Nephron progenitor cell (in vitro differentiated cells): ENCODE results near the gene CHTOP.

Experiments
- DNase-seq: peaks from one replicate; pipeline ENCODE4 v3.0.0; 2021
- H3K27ac Mint-ChIP-seq: 2 replicates; pipeline ENCODE4 v1.8.0; 2021; ENCODE audit warnings: mild to moderate bottlenecking, moderate library complexity, mixed read lengths
- H3K27me3 Mint-ChIP-seq: 2 replicates; pipeline ENCODE4 v1.8.0; 2021; ENCODE audit warnings: mild to moderate bottlenecking, low read depth, mixed read lengths; ENCODE audit not compliant: poor library complexity
- H3K36me3 Mint-ChIP-seq: 2 replicates; pipeline ENCODE4 v1.8.0; 2021; ENCODE audit warnings: low read depth, mixed read lengths
- H3K4me1 Mint-ChIP-seq: 2 replicates; pipeline ENCODE4 v1.8.0; 2021; ENCODE audit warnings: mixed read lengths
- H3K4me3 Mint-ChIP-seq: 2 replicates; pipeline ENCODE4 v1.8.0; 2021; ENCODE audit warnings: mild to moderate bottlenecking, moderate library complexity, mixed read lengths
- H3K9me3 Mint-ChIP-seq: 2 replicates; pipeline ENCODE4 v1.8.0; 2021; ENCODE audit warnings: mild to moderate bottlenecking, moderate library complexity, mixed read lengths
- TF ChIP-seq, protein P1 (sequence below): fragments of 200-600 bp; sonication (generic); IDR thresholded peaks from 2 replicates; pipeline ENCODE4 v1.5.0; 2021; ENCODE audit warnings: antibody characterized with exemption

CHTOP gene

GRCh38 chr1:153630384-153630783 is 3.5 kb upstream of the CHTOP start:
- Mint-ChIP-seq H3K9me3 (peaks cover 12% of the 10 kb centered on the region), H3K4me1 (peaks cover 89% of the 10 kb centered on the region), H3K36me3 (peaks cover 25% of the 10 kb centered on the region), H3K4me3 (no peak overlapping the region), H3K27me3 (peaks cover 3% of the 10 kb centered on the region), H3K27ac (peak overlapping the region; percentile 75)
- no peak for DNase-seq
- TF ChIP-seq, protein P1, sequence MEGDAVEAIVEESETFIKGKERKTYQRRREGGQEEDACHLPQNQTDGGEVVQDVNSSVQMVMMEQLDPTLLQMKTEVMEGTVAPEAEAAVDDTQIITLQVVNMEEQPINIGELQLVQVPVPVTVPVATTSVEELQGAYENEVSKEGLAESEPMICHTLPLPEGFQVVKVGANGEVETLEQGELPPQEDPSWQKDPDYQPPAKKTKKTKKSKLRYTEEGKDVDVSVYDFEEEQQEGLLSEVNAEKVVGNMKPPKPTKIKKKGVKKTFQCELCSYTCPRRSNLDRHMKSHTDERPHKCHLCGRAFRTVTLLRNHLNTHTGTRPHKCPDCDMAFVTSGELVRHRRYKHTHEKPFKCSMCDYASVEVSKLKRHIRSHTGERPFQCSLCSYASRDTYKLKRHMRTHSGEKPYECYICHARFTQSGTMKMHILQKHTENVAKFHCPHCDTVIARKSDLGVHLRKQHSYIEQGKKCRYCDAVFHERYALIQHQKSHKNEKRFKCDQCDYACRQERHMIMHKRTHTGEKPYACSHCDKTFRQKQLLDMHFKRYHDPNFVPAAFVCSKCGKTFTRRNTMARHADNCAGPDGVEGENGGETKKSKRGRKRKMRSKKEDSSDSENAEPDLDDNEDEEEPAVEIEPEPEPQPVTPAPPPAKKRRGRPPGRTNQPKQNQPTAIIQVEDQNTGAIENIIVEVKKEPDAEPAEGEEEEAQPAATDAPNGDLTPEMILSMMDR, result no peak

GRCh38 chr1:153631047-153632022 is 2.5 kb upstream of the CHTOP start:
- Mint-ChIP-seq H3K36me3 (peaks cover 27% of the 10 kb centered on the region), H3K9me3 (peaks cover 12% of the 10 kb centered on the region), H3K4me3 (no peak overlapping the region), H3K4me1 (peaks cover 88% of the 10 kb centered on the region), H3K27me3 (peaks cover 3% of the 10 kb centered on the region), H3K27ac (no peak overlapping the region)
- DNase-seq, result no peak
- TF ChIP-seq, protein P1, result no peak

GRCh38 chr1:153633161-153633753 is 609 bp upstream of the CHTOP start:
- H3K4me3 Mint-ChIP-seq, result peak overlapping the region; percentile 96
- no peak for DNase-seq
- TF ChIP-seq, protein P1, result no peak
- H3K4me1 Mint-ChIP-seq, result peaks cover 86% of the 10 kb centered on the region
- no peak overlapping the region for H3K27ac Mint-ChIP-seq
- H3K36me3 Mint-ChIP-seq, result peaks cover 44% of the 10 kb centered on the region
- H3K27me3 Mint-ChIP-seq, result peaks cover 3% of the 10 kb centered on the region
- H3K9me3 Mint-ChIP-seq, result peaks cover 12% of the 10 kb centered on the region

- H3K27me3 Mint-ChIP-seq, result peaks cover 3% of the 10 kb centered on the region
- DNase-seq, result no peak
- H3K36me3 Mint-ChIP-seq, result peaks cover 59% of the 10 kb centered on the region
- H3K27ac Mint-ChIP-seq, result no peak overlapping the region
- TF ChIP-seq, protein P1, result no peak
- H3K4me1 Mint-ChIP-seq, result peaks cover 65% of the 10 kb centered on the region
- peaks cover 12% of the 10 kb centered on the region for H3K9me3 Mint-ChIP-seq
- H3K4me3 Mint-ChIP-seq, result peak overlapping the region; percentile 79
These were observed 2.0 kb downstream of the CHTOP start for GRCh38 chr1:153635872-153636271.

DNA sequence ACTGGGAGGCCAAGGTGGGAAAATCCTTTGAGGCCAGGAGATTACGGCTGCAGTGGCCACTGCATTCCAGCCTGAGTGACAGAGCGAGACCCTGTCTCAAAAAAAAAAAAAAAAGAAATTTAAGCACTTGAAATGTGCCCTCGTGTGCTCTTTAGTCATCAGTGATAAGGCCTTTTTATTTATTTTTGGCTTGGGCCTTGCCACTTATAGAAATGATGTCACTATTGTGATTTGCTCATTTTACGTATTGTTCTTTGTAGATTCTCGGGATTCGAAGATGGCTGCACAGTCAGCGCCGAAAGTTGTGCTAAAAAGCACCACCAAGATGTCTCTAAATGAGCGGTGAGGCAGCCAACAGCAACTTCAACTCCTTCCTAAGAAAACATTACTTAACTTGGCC is 2.4 kb downstream of the CHTOP start:
- Mint-ChIP-seq H3K27ac (no peak overlapping the region), H3K4me1 (peaks cover 68% of the 10 kb centered on the region), H3K4me3 (peak overlapping the region; percentile 81), H3K9me3 (peaks cover 12% of the 10 kb centered on the region), H3K36me3 (peaks cover 63% of the 10 kb centered on the region), H3K27me3 (peaks cover 3% of the 10 kb centered on the region)
- DNase-seq, result no peak
- TF ChIP-seq, protein P1, result no peak
